Measurements from ENCODE around the gene FGGY.
"Not testable (repeated sequence)": the region's sequence is repeated elsewhere in the genome, so short reads cannot be mapped to it uniquely, and the experiment has no call there.

The FGGY gene

GRCh38 chr1:59617434-59617833 lies 320.5 kb downstream of the FGGY start:
- DNase-seq: no peak

DNA sequence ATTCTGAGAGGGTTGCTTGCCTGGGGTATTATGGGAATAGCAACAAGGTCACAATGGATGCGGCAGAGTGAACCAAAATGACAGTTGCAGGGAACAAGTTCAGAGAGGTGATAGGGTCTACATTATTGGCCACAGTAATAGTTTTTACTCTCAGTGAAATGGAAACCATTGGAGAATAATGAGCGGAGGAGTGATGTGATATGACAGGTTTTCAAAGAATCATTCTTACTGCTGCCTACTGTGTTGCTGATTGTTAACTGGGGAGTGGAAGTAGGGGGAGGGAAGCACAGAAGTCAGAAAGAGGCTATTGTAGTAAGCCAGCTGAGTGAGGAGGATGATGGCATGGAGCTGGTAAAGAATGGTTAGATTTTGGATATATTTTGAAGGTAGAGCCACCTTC lies 322.7 kb downstream of the FGGY start:
- DNase-seq: peak in 1 of 56 donors; percentile 8

- DNase-seq: no peak
Observed at GRCh38 chr1:59625384-59625783, 328.5 kb downstream of the FGGY start.

GRCh38 chr1:59631561-59632255 lies 334.8 kb downstream of the FGGY start:
- no peak for DNase-seq

DNA sequence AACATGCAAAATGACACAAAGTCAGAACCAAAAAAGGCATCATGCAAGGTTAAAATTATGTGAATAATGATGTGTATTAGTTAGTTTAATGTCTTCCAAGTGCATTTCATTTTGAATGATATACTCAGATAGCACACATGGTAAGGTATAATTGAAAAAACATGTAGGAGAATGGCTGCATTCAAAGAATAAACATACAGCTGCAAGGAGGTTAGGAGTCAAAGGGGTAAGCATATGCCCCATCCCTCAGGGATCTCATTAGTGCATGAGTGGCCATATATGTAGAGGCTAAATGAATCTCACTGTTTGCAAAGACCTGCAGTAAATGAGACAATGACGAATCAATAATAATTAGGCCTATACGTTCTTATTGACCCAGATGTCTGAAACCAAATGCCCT lies 338.2 kb downstream of the FGGY start:
- DNase-seq: no peak

DNA sequence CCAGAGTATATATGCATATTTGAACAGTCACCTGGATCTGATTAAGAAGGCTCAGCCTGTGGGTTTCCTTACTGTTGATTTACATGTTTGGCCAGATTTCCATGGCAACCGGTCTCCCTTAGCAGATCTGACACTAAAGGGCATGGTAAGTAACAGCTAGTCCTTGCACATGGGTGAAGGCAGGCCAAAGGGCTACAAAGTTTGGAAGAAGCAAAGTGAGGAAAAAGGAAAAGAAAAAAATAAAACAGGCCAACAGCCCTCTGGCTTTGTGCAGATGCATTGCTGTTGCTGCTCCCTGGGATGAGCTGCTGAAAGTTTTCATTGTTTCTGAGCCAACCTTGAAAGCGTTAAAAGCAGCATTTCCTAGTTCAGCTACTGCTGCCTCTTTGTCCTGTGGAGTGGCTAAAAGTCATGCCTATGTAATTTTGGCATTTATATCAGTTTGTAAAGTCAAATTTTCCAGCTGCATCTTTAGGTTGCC lies 341.4 kb downstream of the FGGY start:
- DNase-seq: no peak

GRCh38 chr1:59639266-59639665 lies 342.4 kb downstream of the FGGY start:
- no peak for DNase-seq

- DNase-seq: no peak
Observed at GRCh38 chr1:59640851-59641250, 344.0 kb downstream of the FGGY start.

DNA sequence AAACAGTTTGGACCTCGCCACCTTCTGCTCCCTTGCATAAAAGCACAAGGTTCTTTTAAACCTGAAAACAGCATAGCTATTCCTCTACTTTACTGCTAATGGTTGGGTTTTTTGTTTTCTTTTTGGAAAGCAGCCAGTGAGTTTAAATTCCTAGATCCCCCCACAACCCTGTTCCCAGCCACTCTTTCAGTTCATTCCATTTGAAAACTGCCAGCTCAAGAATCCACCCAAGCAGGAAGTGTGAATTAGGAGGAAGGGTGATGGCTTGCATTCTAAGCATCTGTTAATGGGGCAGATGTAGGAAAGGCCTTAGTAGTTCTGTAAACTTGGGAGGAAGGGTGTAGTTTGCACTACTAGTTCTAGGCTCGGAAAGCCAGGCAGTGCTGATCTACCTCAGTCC lies 344.9 kb downstream of the FGGY start:
- DNase-seq: peak in 4 of 56 donors; percentile 0 to 18 (median 8)

DNA sequence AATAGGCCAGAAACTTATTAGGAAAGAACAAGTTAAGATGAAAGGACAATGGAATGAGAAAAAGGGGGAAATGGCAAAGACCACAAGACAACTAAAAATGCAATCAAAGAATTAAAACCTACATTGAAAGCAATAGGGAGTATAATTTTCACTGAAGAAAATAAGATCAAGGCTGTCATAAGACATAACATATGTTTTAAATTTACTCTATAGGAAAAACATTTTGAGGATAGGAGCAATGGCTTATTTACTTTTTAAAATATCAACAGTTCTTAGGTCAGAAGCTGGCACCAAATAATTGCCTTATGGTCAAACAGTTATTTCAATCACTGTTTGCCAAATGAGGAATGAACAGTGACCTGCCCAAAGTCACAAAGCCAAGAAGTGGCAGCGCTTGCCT lies 346.6 kb downstream of the FGGY start:
- no peak for DNase-seq

DNA sequence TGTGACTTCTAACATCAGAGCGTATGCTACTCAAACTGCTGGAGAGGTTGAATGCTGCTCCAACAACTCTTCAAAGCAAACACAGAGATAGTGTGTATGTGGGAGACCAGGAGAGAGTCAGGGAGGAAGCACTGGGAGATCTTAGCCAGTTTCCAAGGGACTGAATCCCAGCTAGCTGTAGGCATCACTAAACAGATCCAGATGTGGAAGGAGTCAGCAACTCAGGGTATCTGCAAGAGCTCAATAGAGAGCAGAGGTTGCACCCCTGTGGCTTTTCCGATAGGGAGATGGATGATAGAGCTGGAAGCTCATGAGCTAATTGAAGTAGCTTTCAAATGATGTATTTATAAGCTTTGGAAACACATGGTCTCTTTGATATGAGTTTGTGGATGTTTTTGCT lies 349.0 kb downstream of the FGGY start:
- DNase-seq: no peak

DNA sequence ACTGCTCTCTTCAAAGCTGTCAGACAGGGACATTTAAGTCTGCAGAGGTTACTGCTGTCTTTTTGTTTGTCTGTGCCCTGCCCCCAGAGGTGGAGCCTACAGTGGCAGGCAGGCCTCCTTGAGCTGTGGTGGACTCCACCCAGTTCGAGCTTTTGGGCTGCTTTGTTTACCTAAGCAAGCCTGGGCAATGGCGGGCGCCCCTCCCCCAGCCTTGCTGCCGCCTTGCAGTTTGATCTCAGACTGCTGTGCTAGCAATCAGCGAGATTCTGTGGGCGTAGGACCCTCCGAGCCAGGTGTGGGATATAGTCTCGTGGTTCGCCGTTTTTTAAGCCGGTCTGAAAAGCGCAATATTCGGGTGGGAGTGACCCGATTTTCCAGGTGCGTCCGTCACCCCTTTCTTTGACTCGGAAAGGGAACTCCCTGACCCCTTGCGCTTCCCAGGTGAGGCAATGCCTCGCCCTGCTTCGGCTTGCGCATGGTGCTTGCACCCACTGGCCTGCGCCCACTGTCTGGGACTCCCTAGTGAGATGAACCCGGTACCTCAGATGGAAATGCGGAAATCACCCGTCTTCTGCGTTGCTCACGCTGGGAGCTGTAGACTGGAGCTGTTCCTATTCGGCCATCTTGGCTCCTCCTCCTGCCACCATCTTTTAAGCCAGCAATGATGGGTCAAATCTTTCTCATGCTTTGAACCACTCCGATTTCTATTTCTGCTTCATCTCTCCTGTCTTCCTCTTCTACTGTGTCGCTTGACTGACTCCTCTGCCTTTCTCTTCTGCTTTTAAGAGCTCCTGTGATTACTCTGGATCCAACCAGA lies 356.5 kb downstream of the FGGY start:
- DNase-seq: not testable (repeated sequence)

DNA sequence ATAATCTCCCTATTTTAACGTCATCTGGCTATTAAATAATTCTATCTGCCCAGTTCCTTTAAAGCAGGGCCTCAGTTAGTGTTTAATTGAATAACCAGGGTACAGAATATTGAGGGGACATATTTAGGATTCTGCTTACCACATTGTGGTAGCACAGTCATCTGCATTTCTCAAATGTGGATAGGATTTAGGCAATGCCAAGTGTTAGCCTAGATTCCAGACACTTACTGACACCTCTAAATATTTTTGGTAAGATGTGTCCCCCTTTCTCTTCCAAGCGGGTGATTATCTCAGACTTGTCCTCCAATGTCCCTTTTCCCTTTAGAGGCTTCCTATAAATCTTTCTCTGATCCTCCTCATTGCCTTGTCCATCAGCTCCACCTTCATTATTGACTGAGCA lies 357.1 kb downstream of the FGGY start:
- DNase-seq: no peak

- DNase-seq: no peak
Observed at GRCh38 chr1:59657873-59658465, 361.1 kb downstream of the FGGY start.

- no peak for DNase-seq
Observed at GRCh38 chr1:59664166-59664565, 367.3 kb downstream of the FGGY start.

DNA sequence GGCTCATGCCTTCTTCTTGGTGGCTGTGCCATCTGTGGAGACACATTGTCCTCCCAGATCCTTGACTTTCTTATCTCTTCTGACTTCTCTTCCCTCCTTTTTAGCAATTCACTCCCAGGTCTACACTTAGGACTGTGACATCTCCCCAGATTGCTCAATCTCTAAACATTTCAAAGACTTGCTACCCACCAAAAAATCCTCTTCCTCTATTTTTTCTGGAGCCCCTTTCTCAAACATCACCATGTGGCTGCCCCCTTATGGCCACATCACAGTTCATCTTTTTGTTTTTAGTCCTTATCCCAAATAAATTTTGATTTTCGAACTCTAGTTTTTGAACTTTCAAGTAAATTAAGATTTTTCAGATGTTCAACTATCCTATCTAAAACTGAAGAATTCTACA lies 369.2 kb downstream of the FGGY start:
- no peak for DNase-seq

- DNase-seq: no peak
Observed at GRCh38 chr1:59667020-59667419, 370.1 kb downstream of the FGGY start.

- peak in 47 of 56 donors; percentile 2 to 77 (median 37) for DNase-seq
Observed at GRCh38 chr1:59669752-59670312, 372.9 kb downstream of the FGGY start.

- DNase-seq: peak in 1 of 56 donors; percentile 3
Observed at GRCh38 chr1:59670662-59671061, 373.8 kb downstream of the FGGY start.

DNA sequence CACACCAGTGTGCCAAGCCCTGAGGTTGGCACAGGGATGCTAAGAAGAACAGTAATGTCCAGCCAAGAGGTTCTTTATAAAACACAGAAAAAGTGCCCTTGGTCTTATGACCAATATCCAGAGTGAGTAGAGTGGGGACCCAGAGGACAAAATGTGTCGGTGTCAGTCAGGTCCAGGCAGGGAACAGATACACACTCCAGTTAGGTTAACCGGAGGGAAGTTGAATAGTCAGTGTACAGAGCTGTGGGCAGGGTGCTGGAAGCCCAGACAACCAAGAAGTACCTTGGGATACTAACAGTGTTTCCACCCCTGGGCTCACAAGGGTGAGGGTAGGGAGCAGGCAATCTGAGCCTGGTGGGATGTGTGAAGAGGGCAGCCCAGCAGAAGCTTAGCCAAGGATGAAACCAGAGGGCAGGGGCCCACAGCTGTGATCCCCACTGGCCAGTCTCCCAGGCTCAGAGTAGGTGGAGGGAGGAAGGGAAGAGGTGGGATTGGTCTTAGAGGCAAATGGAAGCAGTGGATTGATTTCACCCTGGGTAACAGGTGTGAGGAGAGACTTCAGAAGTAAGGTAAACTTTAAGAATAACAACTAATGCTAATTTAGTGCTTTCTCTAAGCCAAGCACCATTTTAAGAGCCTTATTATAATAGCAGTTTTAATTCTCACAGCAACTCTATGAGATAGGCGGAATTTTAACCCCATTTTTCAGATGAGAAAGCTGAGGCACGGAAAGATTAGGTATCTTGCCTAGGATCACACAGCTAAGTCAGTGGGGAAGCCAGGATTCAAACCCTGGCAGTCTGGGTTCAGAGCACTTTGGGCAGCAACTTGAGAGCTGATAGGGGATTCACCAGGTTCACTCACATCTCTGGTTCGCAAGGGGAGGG lies 374.4 kb downstream of the FGGY start:
- DNase-seq: no peak

GRCh38 chr1:59671953-59672305 lies 375.0 kb downstream of the FGGY start:
- no peak for DNase-seq

Measured in nucleus accumbens (tissue), 56 donors.